ENCODE data around the gene CSTPP1. TPM values are rescaled to one million over a fixed set of nuclear protein-coding genes. Genes with fewer than 3 reads are reported as not detected.

CSTPP1 gene
- total and polyA plus RNA-seq, 3 donors from 2014 or later, result 39.0 to 70.0 (median 44.9) TPM

- Histone ChIP-seq H3K36me3 (ENCODE audit: low read depth, missing control alignments) (no peaks in the 10 kb centered on the region), H3K27ac (no peak overlapping the region), H3K9me3 (no peaks in the 10 kb centered on the region), H3K4me3 (no peak overlapping the region), H3K4me1 (no peaks in the 10 kb centered on the region), H3K27me3 (no peaks in the 10 kb centered on the region)
- 93 to 95% methylated on average over 6 of the region's 6 CpGs for WGBS, 2 donors
- no peak for DNase-seq
- intact Hi-C loops (cut with DNase I; ENCODE audit: low total_unique reads), result no loop called here
- no peak for TF ChIP-seq POLR2A (IDR thresholded peaks at IDR 0.05)
- TF ChIP-seq CTCF (IDR thresholded peaks at IDR 0.05), result no peak
These were observed 107.6 kb downstream of the CSTPP1 start for GRCh38 chr11:47044119-47044518.

- intact Hi-C loops (cut with DNase I; ENCODE audit: low total_unique reads), result no loop called here
- Histone ChIP-seq H3K4me3 (no peak overlapping the region), H3K36me3 (ENCODE audit: low read depth, missing control alignments) (no peaks in the 10 kb centered on the region), H3K9me3 (no peaks in the 10 kb centered on the region), H3K27ac (no peak overlapping the region), H3K27me3 (no peaks in the 10 kb centered on the region), H3K4me1 (no peaks in the 10 kb centered on the region)
- WGBS, 2 donors, result 85 to 100% methylated on average over 1 of the region's 1 CpG
- DNase-seq, result no peak
- no peak for TF ChIP-seq CTCF (IDR thresholded peaks at IDR 0.05)
- no peak for TF ChIP-seq POLR2A (IDR thresholded peaks at IDR 0.05)
These were observed 111.4 kb downstream of the CSTPP1 start for GRCh38 chr11:47047972-47048371.

- WGBS, 2 donors, result 74 to 88% methylated on average over 1 of the region's 1 CpG
- TF ChIP-seq CTCF (IDR thresholded peaks at IDR 0.05) (no peak), POLR2A (IDR thresholded peaks at IDR 0.05) (no peak)
- no peak for DNase-seq
- Histone ChIP-seq H3K4me1 (no peaks in the 10 kb centered on the region), H3K27me3 (no peaks in the 10 kb centered on the region), H3K27ac (no peak overlapping the region), H3K4me3 (no peak overlapping the region), H3K9me3 (no peaks in the 10 kb centered on the region), H3K36me3 (ENCODE audit: low read depth, missing control alignments) (no peaks in the 10 kb centered on the region)
- intact Hi-C loops (cut with DNase I; ENCODE audit: low total_unique reads), result no loop called here
These were observed 113.7 kb downstream of the CSTPP1 start for GRCh38 chr11:47050284-47050683.

GRCh38 chr11:47051217-47051616 lies 114.7 kb downstream of the CSTPP1 start:
- no peaks in the 10 kb centered on the region for H3K4me1 ChIP-seq
- no peak for DNase-seq
- TF ChIP-seq CTCF (IDR thresholded peaks at IDR 0.05) (no peak), POLR2A (IDR thresholded peaks at IDR 0.05) (no peak)
- no peaks in the 10 kb centered on the region for H3K36me3 ChIP-seq (ENCODE audit: low read depth, missing control alignments)
- no peak overlapping the region for H3K4me3 ChIP-seq
- 42 to 52% methylated on average over 1 of the region's 1 CpG for WGBS, 2 donors
- H3K27me3 ChIP-seq, result no peaks in the 10 kb centered on the region
- intact Hi-C loops (cut with DNase I; ENCODE audit: low total_unique reads), result no loop called here
- no peaks in the 10 kb centered on the region for H3K9me3 ChIP-seq
- no peak overlapping the region for H3K27ac ChIP-seq

- Histone ChIP-seq H3K27me3 (no peaks in the 10 kb centered on the region), H3K36me3 (ENCODE audit: low read depth, missing control alignments) (no peaks in the 10 kb centered on the region), H3K9me3 (no peaks in the 10 kb centered on the region), H3K27ac (no peak overlapping the region), H3K4me3 (no peak overlapping the region), H3K4me1 (no peaks in the 10 kb centered on the region)
- intact Hi-C loops (cut with DNase I; ENCODE audit: low total_unique reads), result no loop called here
- 88 to 92% methylated on average over 7 of the region's 7 CpGs for WGBS, 2 donors
- DNase-seq, result no peak
- TF ChIP-seq POLR2A (IDR thresholded peaks at IDR 0.05) (no peak), CTCF (IDR thresholded peaks at IDR 0.05) (no peak)
These were observed 115.6 kb downstream of the CSTPP1 start for GRCh38 chr11:47052165-47052564.
